HS-5 (cell line): Measurements from ENCODE around the gene LRBA.
A peak's percentile ranks its signal among the peaks of the same experiment; 100 is the strongest.

Experiments used
- DNase-seq: peaks from one replicate; pipeline ENCODE4 v3.0.0-alpha.2; 2012; ENCODE audit warnings: low read depth

LRBA gene

DNA sequence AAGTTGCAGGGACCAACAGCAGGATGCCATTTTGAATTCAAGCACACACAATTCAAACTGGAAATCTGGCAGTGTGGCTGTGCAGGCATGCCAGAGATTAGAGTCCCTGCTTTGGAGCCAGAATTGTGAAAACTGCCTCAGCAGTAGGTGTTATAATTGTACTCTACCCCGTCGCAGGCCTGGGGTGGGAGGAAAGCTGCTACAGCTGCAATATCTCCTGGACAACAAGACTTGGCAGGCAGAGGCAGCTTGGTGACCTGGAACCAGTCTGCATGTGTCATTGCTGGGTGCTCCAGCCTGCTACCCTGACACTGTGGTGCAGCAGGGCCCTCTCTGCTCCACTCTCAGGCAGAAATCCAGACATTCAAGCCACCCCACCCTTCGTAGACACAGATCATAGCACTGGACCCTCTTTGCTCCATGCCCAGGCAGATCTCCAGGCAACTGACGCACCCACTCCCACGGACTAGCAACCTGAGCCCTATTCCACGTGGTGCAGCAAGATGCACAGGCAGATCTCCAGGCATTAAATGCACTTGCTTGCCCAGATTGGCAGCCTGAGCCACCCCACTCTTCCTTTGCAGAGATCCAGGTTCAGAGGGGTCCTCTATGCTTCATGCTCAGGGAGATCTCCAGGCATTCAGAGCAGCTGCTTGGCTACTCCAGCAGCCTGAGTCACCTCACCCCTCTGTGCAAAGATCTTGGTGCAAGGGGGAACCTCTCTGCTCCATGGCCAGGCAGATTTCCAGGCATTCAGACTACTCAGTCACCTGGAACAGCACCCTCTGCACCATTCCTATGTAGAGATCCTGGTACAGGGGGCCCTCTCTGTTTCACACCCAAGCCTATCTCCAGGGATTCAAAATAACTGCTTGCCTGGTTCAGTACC is 140.5 kb downstream of the LRBA start:
- DNase-seq, result no peak

DNA sequence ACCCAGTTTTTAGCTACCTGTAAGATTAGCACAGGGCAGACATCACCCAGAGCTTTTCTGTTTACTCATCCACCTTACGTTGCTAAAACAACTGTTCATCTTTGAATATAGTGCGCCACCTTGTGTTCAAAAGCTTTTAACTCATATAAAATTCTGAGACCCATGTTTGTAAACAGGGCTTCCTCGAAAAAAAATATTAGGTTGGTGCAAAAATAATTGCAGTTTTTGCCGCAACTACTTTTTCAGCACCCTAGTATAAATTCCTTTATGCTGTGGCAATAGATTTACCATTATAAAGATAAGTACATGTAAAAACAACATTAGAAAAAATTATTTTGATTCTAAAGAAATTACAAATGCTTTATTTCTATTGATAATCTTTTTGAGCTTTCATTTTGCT is 147.9 kb downstream of the LRBA start:
- DNase-seq, result peak; percentile 65

DNA sequence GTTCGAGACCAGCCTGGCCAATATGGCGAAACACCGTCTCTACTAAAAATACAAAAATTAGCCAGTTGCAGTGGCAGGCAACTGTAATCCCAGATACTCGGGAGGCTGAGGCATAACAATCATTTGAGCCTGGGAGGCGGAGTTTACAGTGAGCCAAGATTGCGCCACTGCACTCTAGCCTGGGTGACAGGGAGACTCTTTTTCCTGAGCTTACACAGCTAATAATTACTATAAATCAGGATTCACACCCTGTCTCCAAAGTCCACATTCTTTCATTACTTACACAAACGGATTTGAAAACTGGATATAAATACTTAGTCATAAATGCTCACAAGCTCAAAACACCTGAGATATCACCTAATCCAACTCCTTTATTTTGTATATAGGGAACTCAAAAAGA is 151.6 kb downstream of the LRBA start:
- DNase-seq, result no peak

DNA sequence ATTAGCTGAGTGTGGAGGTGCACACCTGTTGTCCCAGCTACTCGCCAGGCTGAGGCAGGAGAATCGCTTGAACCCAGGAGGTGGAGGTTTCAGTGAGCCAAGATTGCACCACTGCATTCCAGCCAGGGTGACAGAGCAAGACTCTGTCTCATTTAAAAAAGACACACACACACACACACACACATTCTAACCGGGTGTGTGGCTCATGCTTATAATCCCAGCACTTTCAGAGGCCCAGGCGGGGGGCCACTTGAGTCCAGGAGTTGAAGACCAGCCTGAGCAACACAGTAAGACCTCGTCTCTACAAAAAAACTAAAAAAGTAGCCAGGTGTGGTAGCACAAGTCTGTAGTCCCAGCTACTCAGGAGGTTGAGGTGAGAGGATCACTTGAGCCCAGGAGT is 152.3 kb downstream of the LRBA start:
- DNase-seq, result no peak

DNA sequence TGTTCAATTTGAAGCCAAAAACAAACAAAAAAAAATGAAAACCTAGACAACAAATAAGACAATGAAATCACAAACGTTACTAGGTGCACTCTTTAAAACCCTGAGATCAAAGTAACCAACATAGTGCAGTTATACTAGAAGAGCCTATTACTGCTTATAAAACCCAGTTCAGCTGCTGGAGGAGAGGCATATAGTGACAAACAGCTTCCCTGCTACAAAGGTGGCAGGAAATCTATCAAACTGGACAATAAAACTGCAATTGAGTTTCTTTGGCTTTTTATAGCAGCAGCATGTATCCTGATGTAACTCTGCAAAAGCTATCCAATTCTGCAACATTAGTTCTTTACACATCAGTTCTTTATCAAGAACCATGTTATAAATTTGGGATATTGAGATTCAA is 155.6 kb downstream of the LRBA start:
- no peak for DNase-seq

DNA sequence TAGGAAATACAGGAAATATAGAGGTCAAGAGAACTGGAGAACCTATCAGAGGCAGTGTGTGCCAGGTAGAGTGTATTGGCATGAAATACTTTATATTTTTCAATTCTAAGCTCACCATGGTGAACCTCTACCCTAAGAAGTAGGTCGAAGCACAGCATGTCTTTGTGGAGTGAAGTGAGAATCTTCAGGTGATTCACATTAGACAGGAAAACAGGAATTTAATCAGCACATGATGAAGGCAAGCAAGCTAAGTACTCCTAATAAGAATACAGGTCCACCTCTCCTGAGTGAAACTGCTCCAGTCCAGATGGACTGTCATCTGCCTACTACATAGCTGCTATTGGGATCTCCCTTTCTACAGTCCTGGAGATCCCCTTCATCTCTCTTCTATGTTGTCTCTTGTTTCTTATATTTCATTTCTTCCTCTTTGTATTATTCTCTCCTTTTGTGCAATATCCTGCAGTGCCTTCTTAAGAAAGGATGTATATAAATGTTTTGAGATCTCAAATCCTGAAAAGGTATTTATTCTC is 159.0 kb downstream of the LRBA start:
- no peak for DNase-seq

DNA sequence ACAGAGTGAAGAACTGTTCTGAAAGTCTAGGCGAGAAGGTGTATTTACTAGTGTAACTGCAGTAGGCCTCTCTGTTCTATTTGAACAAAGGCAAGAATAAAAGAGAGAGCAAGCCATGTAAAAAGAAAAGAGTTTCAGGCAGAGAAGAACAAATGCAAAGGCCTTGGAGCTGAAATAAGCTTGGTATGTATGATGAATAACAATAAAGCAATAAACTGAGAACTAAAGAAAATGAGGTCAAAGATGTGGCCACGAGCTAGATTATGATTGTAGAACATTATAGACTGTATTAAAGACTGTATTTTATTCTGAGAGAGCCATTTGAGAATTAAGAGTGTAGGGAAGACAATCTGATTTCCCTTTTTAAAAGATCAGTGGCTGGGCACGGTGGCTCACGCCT is 160.5 kb downstream of the LRBA start:
- no peak for DNase-seq

DNA sequence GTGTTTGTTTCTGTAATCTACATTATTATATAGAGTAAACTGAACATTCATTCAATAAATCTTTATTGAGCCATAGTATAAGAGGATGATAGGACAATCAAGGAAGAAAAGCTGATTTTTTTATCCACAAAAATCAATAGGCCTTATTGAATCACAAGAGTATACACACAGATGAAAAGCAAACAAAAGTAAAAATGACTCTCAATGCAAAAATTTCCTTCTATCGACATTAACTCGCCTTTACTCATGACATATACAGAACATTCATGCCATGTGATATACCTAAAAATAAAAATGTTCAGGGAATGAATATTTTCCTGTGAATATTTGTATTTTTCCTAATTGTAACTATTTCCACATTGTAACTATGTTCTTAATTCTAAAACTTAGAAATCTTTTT is 161.2 kb downstream of the LRBA start:
- no peak for DNase-seq

DNA sequence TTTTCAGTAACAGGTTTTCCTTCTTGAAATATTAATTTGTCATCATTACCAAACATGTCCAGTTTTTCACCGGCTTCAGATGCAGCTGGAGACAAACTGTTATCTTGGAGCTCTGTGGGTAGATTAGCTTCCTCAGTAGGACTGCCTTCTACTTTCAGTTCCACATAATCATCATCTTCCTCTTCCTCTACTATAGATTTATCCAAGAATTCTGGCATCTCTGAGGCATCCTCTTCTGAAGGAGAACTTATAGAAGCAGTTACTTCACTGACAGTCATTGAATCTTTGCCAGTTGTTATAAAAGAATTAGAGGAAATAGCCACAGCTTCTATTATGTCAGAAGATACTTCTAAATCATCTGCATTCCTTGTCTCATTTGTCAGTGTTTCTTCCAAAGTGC is 162.9 kb downstream of the LRBA start:
- DNase-seq, result no peak

DNA sequence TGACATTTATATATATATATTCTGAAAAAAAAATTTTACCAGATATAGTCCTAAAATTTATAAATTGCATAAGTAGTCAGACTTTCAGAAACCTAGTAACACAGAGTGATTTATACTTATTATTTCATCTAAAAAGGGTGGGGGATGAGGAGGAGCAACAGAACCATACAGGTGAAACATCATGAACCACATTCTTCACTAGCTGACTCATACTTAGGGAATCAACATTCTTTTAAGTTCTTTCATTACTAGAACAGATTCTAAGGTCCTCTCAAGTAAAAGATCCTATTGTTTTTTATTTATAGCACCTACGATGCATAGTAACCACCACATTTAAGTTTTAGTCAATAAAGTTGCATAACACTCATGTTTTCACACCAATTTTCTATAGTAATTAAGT is 166.1 kb downstream of the LRBA start:
- no peak for DNase-seq

DNA sequence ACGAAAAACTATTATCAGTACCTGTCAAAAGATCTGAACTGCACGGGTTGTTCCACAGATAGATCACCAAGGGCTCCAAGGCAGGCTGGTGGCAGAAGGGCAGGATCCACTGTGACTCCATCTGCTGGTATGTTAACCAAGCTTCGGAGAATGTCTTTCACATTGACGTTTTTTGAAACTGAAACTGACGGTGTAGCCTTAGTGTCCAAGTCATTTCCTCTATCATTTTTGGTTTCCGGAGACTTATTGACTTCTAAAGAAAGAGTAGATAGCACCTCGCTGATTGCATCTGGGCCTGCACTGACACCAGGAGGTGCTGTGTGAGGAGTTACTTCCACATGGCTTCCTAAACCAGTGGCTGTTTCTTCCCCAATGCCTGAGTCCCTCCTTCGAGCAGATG is 186.9 kb downstream of the LRBA start:
- DNase-seq, result no peak

DNA sequence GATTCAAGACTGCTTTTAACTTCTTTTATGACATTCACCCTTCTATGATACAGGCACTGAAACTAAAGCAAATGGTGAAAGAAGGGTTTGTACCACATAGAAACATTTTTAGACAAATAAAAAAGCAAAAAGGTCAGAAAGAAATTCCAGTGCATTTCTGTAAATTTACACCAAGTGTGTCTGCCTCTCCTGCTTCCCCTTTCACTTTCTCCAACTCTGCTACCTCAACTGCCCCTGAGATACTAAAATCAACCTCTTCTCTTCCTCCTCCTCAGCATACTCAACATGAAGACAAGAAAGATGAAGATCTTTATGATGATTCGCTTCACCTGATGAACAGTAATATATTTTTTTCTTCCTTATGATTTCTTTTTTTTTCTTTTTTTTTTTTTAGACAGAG is 187.9 kb downstream of the LRBA start:
- no peak for DNase-seq

DNA sequence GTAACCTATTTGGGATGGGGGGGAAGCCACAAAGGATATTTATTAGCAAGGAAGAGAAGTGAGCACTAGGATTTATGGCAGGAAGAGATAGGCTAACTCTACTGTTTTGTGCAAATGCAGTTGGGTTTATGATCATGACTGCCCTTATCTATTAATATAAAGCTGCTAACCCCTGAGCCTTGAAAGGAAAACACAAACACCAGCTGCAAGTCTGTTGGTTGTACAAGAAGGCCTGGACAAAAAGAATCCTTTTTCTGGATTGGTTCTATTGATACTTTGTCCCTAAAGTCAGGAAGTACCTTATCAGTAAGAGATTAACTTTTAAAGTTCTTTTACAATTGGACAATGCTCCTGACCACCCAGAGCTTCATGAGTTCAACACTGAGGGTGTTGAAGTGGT is 188.8 kb downstream of the LRBA start:
- no peak for DNase-seq

DNA sequence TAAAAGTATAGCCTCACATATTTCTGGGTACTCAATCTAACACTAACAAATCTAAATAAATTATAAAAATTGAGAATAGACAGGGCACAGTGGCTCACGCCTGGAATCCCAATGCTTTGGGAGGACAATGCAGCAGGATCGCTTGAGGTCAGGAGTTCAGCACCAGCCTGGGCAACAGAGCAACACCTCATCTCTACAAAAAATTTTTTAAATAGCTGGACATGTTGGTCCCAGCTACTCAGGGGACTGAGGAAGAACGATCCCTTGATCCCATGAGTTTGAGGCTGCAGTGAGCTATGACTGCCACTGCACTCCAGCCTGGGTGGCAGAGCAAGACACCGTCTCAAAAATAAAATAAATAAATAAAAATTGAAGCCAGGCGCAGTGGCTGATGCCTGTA is 192.7 kb downstream of the LRBA start:
- DNase-seq, result no peak

DNA sequence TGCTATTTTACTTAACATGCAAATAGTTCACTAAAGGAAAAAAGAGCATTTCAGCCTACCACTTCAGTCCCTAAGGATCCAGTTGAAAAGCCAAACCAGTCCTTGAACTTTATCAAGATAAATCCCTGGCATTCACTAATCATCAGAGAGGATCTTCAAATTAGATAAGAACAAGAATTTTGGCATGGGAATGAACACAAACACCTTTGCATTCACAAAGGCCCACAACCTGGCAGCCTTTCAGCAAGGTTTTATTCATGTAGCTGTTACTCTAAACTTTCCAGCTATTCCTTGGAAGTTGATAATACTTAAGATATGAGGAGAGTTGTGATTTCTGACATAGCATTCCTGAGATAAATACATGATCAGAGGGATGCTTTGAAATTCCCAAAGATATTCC is 193.4 kb downstream of the LRBA start:
- DNase-seq, result no peak

DNA sequence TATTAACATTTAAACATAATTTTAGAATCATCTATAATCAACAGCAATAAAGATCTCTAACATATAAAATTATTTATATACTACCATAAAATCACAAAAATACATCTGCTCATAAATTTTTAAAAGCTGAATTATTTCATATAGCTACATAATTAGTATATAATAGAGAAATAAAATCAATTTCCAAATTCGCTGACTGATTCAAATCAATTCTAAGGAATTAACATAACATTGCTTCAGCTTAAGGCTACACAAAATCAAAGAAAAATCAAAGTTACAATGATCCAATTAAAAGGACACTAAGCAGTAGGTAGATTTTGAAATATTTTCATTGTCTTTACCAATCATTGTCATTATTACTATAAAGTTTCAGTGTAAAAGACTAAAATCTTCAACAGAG is 194.7 kb downstream of the LRBA start:
- DNase-seq, result no peak

DNA sequence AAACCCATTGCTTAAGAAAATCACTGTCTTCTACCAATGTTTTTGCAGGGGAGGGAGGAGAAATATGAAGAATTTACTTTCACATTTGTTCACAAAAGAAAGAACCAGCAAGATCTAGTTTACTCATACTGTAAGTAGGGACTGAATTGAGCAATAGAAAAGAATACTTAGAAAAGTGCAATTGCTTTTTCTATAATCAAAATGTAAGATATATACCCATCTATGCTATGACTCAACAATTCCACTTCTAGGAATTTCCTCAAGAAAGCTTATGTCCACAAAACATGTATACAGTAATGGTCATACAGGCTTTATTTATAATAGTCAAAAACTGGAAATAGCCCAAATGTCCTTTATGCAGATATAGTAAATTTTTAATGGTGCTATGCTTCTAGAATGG is 196.4 kb downstream of the LRBA start:
- peak; percentile 25 for DNase-seq

DNA sequence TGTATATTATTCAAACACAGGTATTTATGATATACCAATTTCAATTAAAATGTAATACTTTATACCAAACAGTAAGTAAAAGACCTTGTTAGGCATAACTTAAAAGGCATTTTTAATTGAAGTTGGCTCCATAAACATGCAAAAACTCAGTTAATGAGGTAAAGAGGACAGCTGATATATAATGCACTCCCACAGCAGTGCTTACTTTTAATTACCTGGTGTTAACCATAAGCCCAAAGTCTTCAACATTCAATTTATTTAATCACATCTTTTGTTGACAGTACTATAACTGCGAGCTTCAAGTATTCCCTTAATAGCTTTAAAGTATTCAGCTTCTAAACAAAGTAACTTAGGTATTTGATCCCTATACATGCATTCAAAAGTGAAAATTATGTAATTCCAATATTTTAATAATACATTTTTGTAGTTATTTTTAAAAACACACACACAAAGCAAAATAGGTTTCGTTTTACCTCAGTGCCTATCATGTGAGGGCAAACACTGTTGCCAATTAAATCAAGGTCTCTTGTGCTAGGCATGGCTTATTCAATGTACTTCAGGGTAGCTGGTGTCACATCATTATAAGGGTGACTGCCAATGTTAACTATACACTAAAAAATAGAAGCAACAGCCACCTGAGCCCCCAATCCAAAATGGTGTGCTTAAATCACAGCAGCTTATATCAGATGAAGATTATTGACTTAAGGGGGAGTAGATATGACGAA is 197.1 kb downstream of the LRBA start:
- no peak for DNase-seq

DNA sequence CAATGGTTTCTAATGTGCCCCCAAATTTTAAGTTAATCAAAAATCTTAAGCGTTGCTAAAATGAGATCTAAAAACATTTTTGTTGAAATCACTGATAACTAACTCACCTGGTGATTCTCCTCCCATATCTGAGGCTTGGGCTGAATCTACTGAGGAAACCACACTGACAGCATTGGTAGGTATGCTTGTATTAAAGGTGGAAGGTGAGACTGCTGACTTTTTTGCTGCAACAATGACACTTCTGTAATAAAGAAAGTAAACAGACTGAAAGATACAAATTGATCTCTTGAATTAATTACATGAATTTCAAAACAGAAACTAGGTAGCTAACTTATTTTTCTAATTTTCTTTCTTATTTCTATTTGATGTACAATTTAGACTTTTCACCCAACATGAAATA is 198.1 kb downstream of the LRBA start:
- no peak for DNase-seq

DNA sequence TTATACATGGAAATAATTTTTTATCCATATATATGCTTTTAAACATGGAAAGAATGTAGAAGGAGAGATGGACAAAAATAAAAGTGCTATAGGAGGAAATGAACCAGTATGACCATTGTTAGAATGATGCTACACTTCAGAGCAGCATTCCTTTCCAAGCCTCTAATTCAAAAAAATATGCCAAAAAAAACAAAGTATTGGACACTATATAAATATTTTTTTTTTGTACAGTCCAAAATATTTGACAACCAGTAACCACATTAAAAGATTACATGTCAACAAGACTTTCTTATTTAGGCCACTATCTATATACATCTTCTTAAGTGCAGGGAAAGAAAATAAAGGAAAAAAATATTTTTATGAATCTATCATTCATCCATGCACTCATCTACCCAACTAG is 198.6 kb downstream of the LRBA start:
- DNase-seq, result no peak

DNA sequence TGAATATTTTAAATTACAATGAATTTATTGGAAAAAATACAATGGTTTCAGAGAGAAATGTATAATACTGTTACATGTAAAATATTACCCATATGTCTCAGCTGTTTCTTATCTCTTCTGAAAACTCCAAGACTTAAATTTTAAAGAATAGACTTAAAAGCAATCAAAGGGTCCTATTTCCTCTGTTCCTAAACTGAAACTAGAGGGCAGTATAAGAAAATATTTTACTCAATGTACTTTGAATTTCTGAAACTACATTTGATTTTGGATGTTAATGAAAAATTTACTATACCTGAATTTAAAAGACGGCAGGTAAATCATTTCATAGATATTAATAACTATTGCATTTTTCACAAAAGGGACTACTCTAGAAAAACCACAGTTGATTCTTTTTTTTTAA is 200.2 kb downstream of the LRBA start:
- no peak for DNase-seq

DNA sequence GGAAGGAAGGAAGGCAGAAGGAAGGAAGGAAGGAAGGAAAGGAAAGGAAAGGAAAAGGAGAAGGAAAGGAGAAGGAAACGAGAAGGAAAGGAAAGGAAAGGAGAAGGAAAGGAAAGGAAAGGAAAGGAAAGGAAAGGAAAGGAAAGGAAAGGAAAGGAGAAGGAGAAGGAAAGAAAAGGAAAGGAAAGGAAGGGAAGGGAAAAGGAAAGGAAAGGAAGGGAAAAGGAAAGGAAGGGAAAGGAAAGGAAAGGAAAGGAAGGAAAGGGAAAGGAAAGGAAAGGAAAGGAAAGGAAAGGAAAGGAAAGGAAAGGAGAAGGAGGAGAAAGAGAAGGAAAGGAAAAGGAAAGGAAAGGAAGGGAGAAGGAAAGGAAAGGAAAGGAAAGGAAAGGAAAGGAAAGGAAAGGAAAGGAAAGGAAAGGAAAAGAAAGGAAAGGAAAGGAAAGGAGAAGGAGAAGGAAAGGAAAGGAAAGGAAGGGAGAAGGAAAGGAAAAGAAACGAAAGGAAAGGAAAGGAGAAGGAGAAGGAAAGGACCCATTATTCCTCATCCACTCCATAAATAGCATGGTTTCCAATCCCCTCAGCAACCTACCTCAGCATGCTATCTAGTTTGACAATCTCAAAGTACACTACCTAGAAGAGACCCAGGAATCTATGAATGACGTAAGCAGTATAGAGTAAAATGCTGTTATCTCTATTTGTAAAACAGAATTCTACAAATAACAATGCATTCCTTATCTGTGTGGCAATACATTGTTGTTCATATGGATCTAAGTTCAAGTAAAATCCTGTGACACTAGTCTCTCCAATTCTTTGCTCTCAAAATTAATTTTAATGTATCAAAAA is 209.7 kb downstream of the LRBA start:
- DNase-seq, result no peak

DNA sequence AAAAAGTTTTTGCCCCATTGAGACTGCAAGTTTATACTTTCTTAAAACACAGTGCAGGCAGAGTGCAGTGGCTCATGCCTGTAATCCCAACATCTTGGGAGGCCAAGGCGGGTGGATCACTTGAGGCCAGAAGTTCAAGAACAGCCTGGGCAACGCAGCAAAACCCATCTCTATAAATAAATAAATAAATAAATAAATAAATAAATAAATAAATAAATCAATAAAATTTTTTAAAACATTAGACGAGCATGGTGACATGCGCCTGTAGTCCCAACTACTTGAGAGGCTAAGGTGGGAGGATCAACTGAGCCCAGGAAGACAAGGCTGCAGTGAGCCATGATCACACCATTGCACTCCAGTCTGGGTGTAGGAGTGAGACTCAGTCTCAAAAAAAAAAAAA is 213.3 kb downstream of the LRBA start:
- no peak for DNase-seq
